ENCODE results near the gene ALPK3.

The ALPK3 gene

GRCh38 chr15:84814916-84815315, 2.2 kb upstream of the ALPK3 start:
- Histone ChIP-seq H3K36me3 (ENCODE audit: low read depth) (no peaks in the 10 kb centered on the region), H3K27me3 (ENCODE audit: insufficient read depth, poor library complexity, severe bottlenecking) (no peaks in the 10 kb centered on the region), H3K4me3 (ENCODE audit: severe bottlenecking) (no peak overlapping the region), H3K27ac (ENCODE audit: poor library complexity, severe bottlenecking) (no peak overlapping the region), H3K4me1 (ENCODE audit: insufficient read depth, poor library complexity, severe bottlenecking) (no peaks in the 10 kb centered on the region), H3K9me3 (ENCODE audit: severe bottlenecking) (no peaks in the 10 kb centered on the region)
- TF ChIP-seq CTCF (IDR thresholded peaks at IDR 0.05; ENCODE audit: poor library complexity, severe bottlenecking), result no peak
- no peak for DNase-seq (ENCODE audit: low spot score)
- ATAC-seq (ENCODE audit: low read depth), result no peak

- no peaks in the 10 kb centered on the region for H3K36me3 ChIP-seq (ENCODE audit: low read depth)
- H3K4me1 ChIP-seq (ENCODE audit: insufficient read depth, poor library complexity, severe bottlenecking), result no peaks in the 10 kb centered on the region
- H3K9me3 ChIP-seq (ENCODE audit: severe bottlenecking), result no peaks in the 10 kb centered on the region
- ATAC-seq (ENCODE audit: low read depth) (no peak), DNase-seq (ENCODE audit: low spot score) (no peak)
- no peaks in the 10 kb centered on the region for H3K27me3 ChIP-seq (ENCODE audit: insufficient read depth, poor library complexity, severe bottlenecking)
- H3K27ac ChIP-seq (ENCODE audit: poor library complexity, severe bottlenecking), result no peak overlapping the region
- H3K4me3 ChIP-seq (ENCODE audit: severe bottlenecking), result no peak overlapping the region
- TF ChIP-seq CTCF (IDR thresholded peaks at IDR 0.05; ENCODE audit: poor library complexity, severe bottlenecking), result no peak
Measured at GRCh38 chr15:84817466-84818081, 418 bp downstream of the ALPK3 start.

GRCh38 chr15:84818261-84819131, 1.3 kb downstream of the ALPK3 start:
- TF ChIP-seq CTCF (IDR thresholded peaks at IDR 0.05; ENCODE audit: poor library complexity, severe bottlenecking), result no peak
- Histone ChIP-seq H3K27me3 (ENCODE audit: insufficient read depth, poor library complexity, severe bottlenecking) (no peaks in the 10 kb centered on the region), H3K4me3 (ENCODE audit: severe bottlenecking) (no peak overlapping the region), H3K27ac (ENCODE audit: poor library complexity, severe bottlenecking) (no peak overlapping the region), H3K36me3 (ENCODE audit: low read depth) (no peaks in the 10 kb centered on the region), H3K4me1 (ENCODE audit: insufficient read depth, poor library complexity, severe bottlenecking) (no peaks in the 10 kb centered on the region), H3K9me3 (ENCODE audit: severe bottlenecking) (no peaks in the 10 kb centered on the region)
- DNase-seq (ENCODE audit: low spot score) (no peak), ATAC-seq (ENCODE audit: low read depth) (peak; percentile 16; the same call in 1 of the 3 replicates)

- Histone ChIP-seq H3K36me3 (ENCODE audit: low read depth) (no peaks in the 10 kb centered on the region), H3K27ac (ENCODE audit: poor library complexity, severe bottlenecking) (no peak overlapping the region), H3K27me3 (ENCODE audit: insufficient read depth, poor library complexity, severe bottlenecking) (no peaks in the 10 kb centered on the region), H3K4me1 (ENCODE audit: insufficient read depth, poor library complexity, severe bottlenecking) (no peaks in the 10 kb centered on the region), H3K4me3 (ENCODE audit: severe bottlenecking) (no peak overlapping the region), H3K9me3 (ENCODE audit: severe bottlenecking) (no peaks in the 10 kb centered on the region)
- no peak for TF ChIP-seq CTCF (IDR thresholded peaks at IDR 0.05; ENCODE audit: poor library complexity, severe bottlenecking)
- no peak; the same call in 2 of the 3 replicates for ATAC-seq (ENCODE audit: low read depth)
- peak; percentile 56 for DNase-seq (ENCODE audit: low spot score)
Measured at GRCh38 chr15:84819291-84819768, 2.2 kb downstream of the ALPK3 start.
